ENCODE measurements around the gene SRSF11.

Gene SRSF11

GRCh38 chr1:70277875-70278274 is 56.7 kb downstream of the SRSF11 start:
- no peak for DNase-seq (ENCODE audit: low read depth)
- TF ChIP-seq CTCF (conservative IDR thresholded peaks at IDR 0.05; ENCODE audit: low read depth, low read length) = no peak
- H3K4me3 ChIP-seq (ENCODE audit: low read depth, low read length) = no peak overlapping the region

DNA sequence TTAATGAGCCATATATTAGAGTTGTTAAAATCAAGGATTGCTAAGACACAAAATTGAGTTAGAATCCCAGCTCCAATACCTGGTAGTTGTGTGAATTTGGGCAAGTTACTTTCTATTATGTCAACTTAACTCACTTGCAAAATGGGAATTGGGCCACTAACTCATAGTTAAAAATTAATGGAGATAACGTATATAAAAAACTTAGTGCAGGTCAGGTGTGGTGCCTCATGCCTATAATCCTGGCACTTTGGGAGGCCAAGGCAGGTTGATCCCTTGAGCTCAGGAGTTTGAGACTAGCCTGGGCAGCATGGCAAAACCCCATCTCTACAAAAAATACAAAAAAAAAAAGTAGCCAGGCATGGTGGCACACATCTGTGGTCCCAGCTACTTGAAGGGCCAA is 57.5 kb downstream of the SRSF11 start:
- no peak overlapping the region for H3K4me3 ChIP-seq (ENCODE audit: low read depth, low read length)
- DNase-seq (ENCODE audit: low read depth) = no peak
- no peak for TF ChIP-seq CTCF (conservative IDR thresholded peaks at IDR 0.05; ENCODE audit: low read depth, low read length)

- DNase-seq (ENCODE audit: low read depth) = no peak
- H3K4me3 ChIP-seq (ENCODE audit: low read depth, low read length) = no peak overlapping the region
- no peak for TF ChIP-seq CTCF (conservative IDR thresholded peaks at IDR 0.05; ENCODE audit: low read depth, low read length)
Observed at GRCh38 chr1:70284366-70284765, 63.2 kb downstream of the SRSF11 start.

- DNase-seq (ENCODE audit: low read depth) = no peak
- no peak for TF ChIP-seq CTCF (conservative IDR thresholded peaks at IDR 0.05; ENCODE audit: low read depth, low read length)
Observed at GRCh38 chr1:70286453-70286852, 65.3 kb downstream of the SRSF11 start.

GRCh38 chr1:70288166-70288565 is 67.0 kb downstream of the SRSF11 start:
- no peak for TF ChIP-seq CTCF (conservative IDR thresholded peaks at IDR 0.05; ENCODE audit: low read depth, low read length)
- H3K4me3 ChIP-seq (ENCODE audit: low read depth, low read length) = no peak overlapping the region
- DNase-seq (ENCODE audit: low read depth) = no peak

More at GRCh38 chr1:70286453-70286852, 65.3 kb downstream of the SRSF11 start:
- no peak overlapping the region for H3K4me3 ChIP-seq (ENCODE audit: low read depth, low read length)

GRCh38 chr1:70290218-70290617 is 69.0 kb downstream of the SRSF11 start:
- no peak for TF ChIP-seq CTCF (conservative IDR thresholded peaks at IDR 0.05; ENCODE audit: low read depth, low read length)
- no peak overlapping the region for H3K4me3 ChIP-seq (ENCODE audit: low read depth, low read length)
- DNase-seq (ENCODE audit: low read depth) = peak; percentile 27

- H3K4me3 ChIP-seq (ENCODE audit: low read depth, low read length) = no peak overlapping the region
- no peak for DNase-seq (ENCODE audit: low read depth)
- TF ChIP-seq CTCF (conservative IDR thresholded peaks at IDR 0.05; ENCODE audit: low read depth, low read length) = no peak
Observed at GRCh38 chr1:70293186-70293843, 72.1 kb downstream of the SRSF11 start.

All from choroid plexus epithelial cell (primary cell).